Aortic smooth muscle cell (primary cell): ENCODE data around the gene ZDHHC6. TPM values are rescaled to one million over a fixed set of nuclear protein-coding genes. Genes with fewer than 3 reads are reported as not detected.

Experiments used
- total RNA-seq: library from RNA; depleted of rRNA; stranded (reverse); fragments of >200 nt; gene quantifications from 2 replicates; pipeline ENCODE4 v1.2.3, GENCODE V29; 2014

The ZDHHC6 gene
- total RNA-seq: 24.3 and 24.6 TPM in 2 replicates

GRCh38 chr10:112446855-112447619, at the start of gene ZDHHC6, which contains the start of gene VTI1A:
TSS of gene ZDHHC6 (minus strand) at chr10:112446914. CDS start at chr10:112445436, 1,478 bp downstream.
TSS of gene VTI1A (plus strand) at chr10:112447215. CDS start at chr10:112447374, 159 bp downstream.

Other genes with a start within 250 kb of the ZDHHC6 start
- gene TECTB, start 163.5 kb downstream of the ZDHHC6 start, total RNA-seq: not detected in 2 replicates
- 0.92 and 0.93 TPM in 2 replicates for gene ACSL5, start 72.8 kb downstream of the ZDHHC6 start, total RNA-seq
- gene VTI1A, start 301 bp upstream of the ZDHHC6 start, total RNA-seq: 22.9 and 27.2 TPM in 2 replicates